ENCODE data around the gene ZNRF3. TPM values are rescaled to one million over a fixed set of nuclear protein-coding genes. Genes with fewer than 3 reads are reported as not detected.

Gene ZNRF3
- polyA plus RNA-seq, 1 of the 3 experiments (the other 2 are of a cell fraction), result 4.2 TPM

DNA sequence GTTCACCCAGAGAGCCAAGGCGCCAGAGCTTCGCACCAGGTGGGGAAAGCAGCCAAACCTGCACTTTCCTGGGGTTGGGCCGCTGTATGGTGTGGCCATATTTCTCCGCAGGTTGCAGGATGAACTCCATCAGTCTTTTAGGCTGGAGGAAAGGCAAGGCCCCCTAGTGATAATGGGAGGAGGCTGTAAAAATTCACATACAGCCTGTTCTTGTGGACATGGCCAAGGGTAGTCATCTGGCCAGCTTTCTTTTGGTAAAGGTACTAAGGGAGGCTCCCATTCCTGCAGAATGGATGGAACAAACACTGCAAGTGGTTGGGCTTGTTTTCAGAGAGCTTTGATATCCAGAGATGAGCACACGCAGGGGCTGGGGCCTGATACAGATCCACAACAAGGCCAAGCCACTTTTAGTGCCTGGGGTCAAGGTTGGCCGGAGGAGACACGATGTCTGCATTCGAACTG is 148.7 kb downstream of the ZNRF3 start:
- ChIA-PET CTCF (interaction anchor here (0.8 to 2.1 kb wide), 5 partner anchors 8 to 431 kb away, joined by 3 to 10 read pairs (median 5); no protein-coding TSS in a partner anchor), POLR2A (no interaction called here)
- Histone ChIP-seq H2AFZ (ENCODE audit: low read depth) (peak overlapping the region; percentile 51; the same call in 1 of the 2 replicates), H4K20me1 (ENCODE audit: insufficient read depth) (no peaks in the 10 kb centered on the region), H3K27me3 (ENCODE audit: insufficient read depth) (no peaks in the 10 kb centered on the region), H3K4me3 (ENCODE audit: low read depth in 2 of 2, low read length in 1 of 2) (peak overlapping the region; percentile 46 to 54; a peak in 3 of 4 replicates), H3K27ac (ENCODE audit: low read depth in 2 of 2, low read length in 1 of 2) (peak overlapping the region; percentile 86 to 99), H3K36me3 (replicated peaks in 1 of 2; ENCODE audit: control insufficient read depth in 1 of 2, insufficient read depth in 2 of 2, low read length in 1 of 2) (no peaks in the 10 kb centered on the region), H3K4me2 (peak overlapping the region; percentile 80), H3K9me3 (no peaks in the 10 kb centered on the region), H3K79me2 (ENCODE audit: insufficient read depth) (peaks cover 29% of the 10 kb centered on the region; the same call in 1 of the 2 replicates), H3F3A (replicated peaks; ENCODE audit: insufficient read depth) (peaks cover 23% of the 10 kb centered on the region), H3K9ac (peak overlapping the region; percentile 80), H3K4me1 (ENCODE audit: control insufficient read depth in 1 of 2, insufficient read depth in 2 of 2, low read depth in 1 of 2, low read length in 1 of 2) (peaks cover 22 to 32% of the 10 kb centered on the region in 2 experiments), H3K9me2 (no peaks in the 10 kb centered on the region)
- TF ChIP-seq JUND (IDR thresholded peaks at IDR 0.05) (no peak), YY1 (IDR thresholded peaks at IDR 0.05; ENCODE audit: low read depth) (no peak), TAF1 (IDR thresholded peaks at IDR 0.05; ENCODE audit: borderline replicate concordance, low read depth, low read length) (no peak), GATA2 (CRISPR knock-in tag; IDR thresholded peaks at IDR 0.05) (no peak), SIN3A (IDR thresholded peaks at IDR 0.05; ENCODE audit: borderline replicate concordance, low read depth, low read length) (no peak), MXI1 (IDR thresholded peaks at IDR 0.05; ENCODE audit: low read depth, low read length) (no peak), TCF12 (IDR thresholded peaks at IDR 0.05) (no peak)
- 93% methylated on average over 8 of the region's 8 CpGs for WGBS (ENCODE audit: low lambda C conversion rate)
- peak; percentile 44 for DNase-seq

DNA sequence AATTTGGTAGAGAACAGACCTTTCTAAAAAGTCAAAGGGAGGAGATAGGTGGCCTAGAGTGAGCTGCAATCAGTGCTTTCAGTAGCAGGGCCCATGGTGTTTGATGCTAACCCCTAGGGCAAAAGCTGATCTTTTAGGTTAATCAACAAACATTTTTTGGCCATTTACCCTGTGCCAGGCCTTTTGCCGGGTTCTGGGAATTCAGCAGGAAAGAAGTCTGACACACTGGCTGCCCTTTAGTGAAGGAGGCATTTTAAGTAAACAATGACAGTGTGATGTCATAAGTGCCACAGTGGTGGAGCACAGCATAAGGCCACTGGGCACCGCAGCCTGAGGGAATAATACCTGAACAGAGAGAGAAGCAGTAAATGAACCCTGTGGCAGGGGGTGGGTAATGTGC is 149.2 kb downstream of the ZNRF3 start:
- Histone ChIP-seq H3K9me3 (no peaks in the 10 kb centered on the region), H2AFZ (ENCODE audit: low read depth) (no peak overlapping the region), H3K27me3 (ENCODE audit: insufficient read depth) (no peaks in the 10 kb centered on the region), H3K4me2 (peak overlapping the region; percentile 80), H3F3A (replicated peaks; ENCODE audit: insufficient read depth) (peaks cover 23% of the 10 kb centered on the region), H3K9me2 (no peaks in the 10 kb centered on the region), H3K4me3 (ENCODE audit: low read depth in 2 of 2, low read length in 1 of 2) (no peak overlapping the region), H3K4me1 (ENCODE audit: control insufficient read depth in 1 of 2, insufficient read depth in 2 of 2, low read depth in 1 of 2, low read length in 1 of 2) (peaks cover 22 to 32% of the 10 kb centered on the region in 2 experiments), H4K20me1 (ENCODE audit: insufficient read depth) (no peaks in the 10 kb centered on the region), H3K36me3 (replicated peaks in 1 of 2; ENCODE audit: control insufficient read depth in 1 of 2, insufficient read depth in 2 of 2, low read length in 1 of 2) (no peaks in the 10 kb centered on the region), H3K27ac (ENCODE audit: low read depth in 2 of 2, low read length in 1 of 2) (peak overlapping the region in 1 of 2 experiments; percentile 99; a peak in 3 of 4 replicates), H3K9ac (peak overlapping the region; percentile 80; the same call in 1 of the 2 replicates), H3K79me2 (ENCODE audit: insufficient read depth) (peaks cover 29% of the 10 kb centered on the region; the same call in 1 of the 2 replicates)
- no peak for DNase-seq
- TF ChIP-seq MXI1 (IDR thresholded peaks at IDR 0.05; ENCODE audit: low read depth, low read length) (no peak), CHD2 (IDR thresholded peaks at IDR 0.05; ENCODE audit: low read length, partially characterized antibody) (no peak), RFX5 (IDR thresholded peaks at IDR 0.05; ENCODE audit: low read length) (no peak), TEAD4 (IDR thresholded peaks at IDR 0.05; ENCODE audit: borderline replicate concordance, insufficient read depth) (no peak), TAF1 (IDR thresholded peaks at IDR 0.05; ENCODE audit: borderline replicate concordance, low read depth, low read length) (no peak), JUND (IDR thresholded peaks at IDR 0.05) (no peak), RXRA (IDR thresholded peaks at IDR 0.05; ENCODE audit: borderline replicate concordance, low read depth) (no peak), FOXM1 (IDR thresholded peaks at IDR 0.05; ENCODE audit: low read depth) (no peak), FOSL2 (IDR thresholded peaks at IDR 0.05; ENCODE audit: borderline replicate concordance, low read depth) (no peak), EP300 (IDR thresholded peaks at IDR 0.05; ENCODE audit: borderline replicate concordance in 1 of 2, low read depth in 1 of 2, low read length in 1 of 2) (no peak), ELF1 (IDR thresholded peaks at IDR 0.05) (no peak), GATA2 (CRISPR knock-in tag; IDR thresholded peaks at IDR 0.05) (no peak), MEF2A (IDR thresholded peaks at IDR 0.05; ENCODE audit: borderline replicate concordance, low read depth) (no peak), FOXJ3 (CRISPR knock-in tag; IDR thresholded peaks at IDR 0.05) (no peak), RCOR1 (IDR thresholded peaks at IDR 0.05; ENCODE audit: low read length) (no peak), NFIC (IDR thresholded peaks at IDR 0.05; ENCODE audit: borderline replicate concordance) (no peak)
- TF ChIP-seq, protein P1, sequence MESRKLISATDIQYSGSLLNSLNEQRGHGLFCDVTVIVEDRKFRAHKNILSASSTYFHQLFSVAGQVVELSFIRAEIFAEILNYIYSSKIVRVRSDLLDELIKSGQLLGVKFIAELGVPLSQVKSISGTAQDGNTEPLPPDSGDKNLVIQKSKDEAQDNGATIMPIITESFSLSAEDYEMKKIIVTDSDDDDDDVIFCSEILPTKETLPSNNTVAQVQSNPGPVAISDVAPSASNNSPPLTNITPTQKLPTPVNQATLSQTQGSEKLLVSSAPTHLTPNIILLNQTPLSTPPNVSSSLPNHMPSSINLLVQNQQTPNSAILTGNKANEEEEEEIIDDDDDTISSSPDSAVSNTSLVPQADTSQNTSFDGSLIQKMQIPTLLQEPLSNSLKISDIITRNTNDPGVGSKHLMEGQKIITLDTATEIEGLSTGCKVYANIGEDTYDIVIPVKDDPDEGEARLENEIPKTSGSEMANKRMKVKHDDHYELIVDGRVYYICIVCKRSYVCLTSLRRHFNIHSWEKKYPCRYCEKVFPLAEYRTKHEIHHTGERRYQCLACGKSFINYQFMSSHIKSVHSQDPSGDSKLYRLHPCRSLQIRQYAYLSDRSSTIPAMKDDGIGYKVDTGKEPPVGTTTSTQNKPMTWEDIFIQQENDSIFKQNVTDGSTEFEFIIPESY (IDR thresholded peaks at IDR 0.05; ENCODE audit: borderline replicate concordance, low read depth), result no peak
- WGBS (ENCODE audit: low lambda C conversion rate), result 50% methylated on average over 2 of the region's 2 CpGs
- ChIA-PET POLR2A (no interaction called here), CTCF (interaction anchor here (0.9 to 1.6 kb wide), 5 partner anchors 8 to 432 kb away, joined by 3 to 8 read pairs (median 5); no protein-coding TSS in a partner anchor)

Measured in SK-N-SH (cell line).